ENCODE measurements around the gene H3-3A.

DNA sequence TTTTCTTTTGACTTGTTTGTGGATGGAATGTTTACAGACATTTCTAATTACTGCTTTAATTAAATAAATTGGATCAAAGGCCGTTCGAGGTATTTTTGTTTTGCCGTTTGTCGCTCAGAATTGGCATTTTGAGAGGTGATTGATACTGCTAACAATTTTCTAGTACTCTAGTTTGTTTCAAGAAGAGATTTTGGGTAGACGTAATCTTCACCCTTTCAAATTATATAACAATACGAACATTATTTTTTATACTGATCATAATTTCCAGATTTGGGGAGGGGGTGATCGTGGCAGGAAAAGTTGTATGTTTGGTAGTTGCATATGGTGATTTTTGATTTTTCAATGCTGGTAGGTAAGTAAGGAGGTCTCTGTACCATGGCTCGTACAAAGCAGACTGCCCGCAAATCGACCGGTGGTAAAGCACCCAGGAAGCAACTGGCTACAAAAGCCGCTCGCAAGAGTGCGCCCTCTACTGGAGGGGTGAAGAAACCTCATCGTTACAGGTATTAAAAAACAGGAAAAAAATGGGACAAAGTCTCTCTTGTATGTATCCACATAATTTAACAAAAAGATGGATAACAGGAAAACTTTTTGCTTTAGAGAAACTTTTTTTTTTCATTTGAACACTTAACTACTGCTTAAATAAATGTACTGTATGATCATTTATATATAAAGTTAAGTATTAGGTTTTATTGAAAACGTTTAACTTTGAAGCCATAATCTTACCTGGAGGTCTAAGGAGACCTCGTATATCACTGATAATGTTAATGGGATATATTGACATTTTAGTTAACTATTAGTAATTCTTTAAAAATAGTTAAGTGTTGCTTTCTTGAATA, 1.7 kb downstream of the H3-3A start:
- TF ChIP-seq POLR2AphosphoS5 (IDR thresholded peaks at IDR 0.05; ENCODE audit: low read depth, low read length), result no peak
- no peak for TF ChIP-seq POLR2A (IDR thresholded peaks at IDR 0.05; ENCODE audit: low read depth, low read length)
- no peak for TF ChIP-seq TAF1 (IDR thresholded peaks at IDR 0.05; ENCODE audit: low read depth, low read length)
- no peak for TF ChIP-seq SPI1 (IDR thresholded peaks at IDR 0.05; ENCODE audit: low read depth, low read length)
- no peak for TF ChIP-seq POU2F2 (IDR thresholded peaks at IDR 0.05; ENCODE audit: low read depth, low read length)
